ENCODE data around the gene VPS13A.

The VPS13A gene

GRCh38 chr9:77163884-77164283, 13.4 kb upstream of the VPS13A start:
- in situ Hi-C loops (cut with MboI; ENCODE audit: low pct_unique_long_range_greater_than_20kb, low sequenced_read_pairs, unreplicated experiment), result loop anchor here (25.0 kb wide), 1 partner anchor 323 kb away; no protein-coding TSS in a partner anchor
- no peak for DNase-seq (ENCODE audit: low spot score)
- TF ChIP-seq CTCF (IDR thresholded peaks at IDR 0.05; ENCODE audit: extremely low read depth, insufficient read depth, missing control alignments), result no peak

- no peak for TF ChIP-seq CTCF (IDR thresholded peaks at IDR 0.05; ENCODE audit: extremely low read depth, insufficient read depth, missing control alignments)
- in situ Hi-C loops (cut with MboI; ENCODE audit: low pct_unique_long_range_greater_than_20kb, low sequenced_read_pairs, unreplicated experiment), result loop anchor here (25.0 kb wide), 1 partner anchor 321 kb away; no protein-coding TSS in a partner anchor
- no peak for DNase-seq (ENCODE audit: low spot score)
These were observed 11.1 kb upstream of the VPS13A start for GRCh38 chr9:77166193-77166592.

- TF ChIP-seq CTCF (IDR thresholded peaks at IDR 0.05; ENCODE audit: extremely low read depth, insufficient read depth, missing control alignments), result no peak
- no peak for DNase-seq (ENCODE audit: low spot score)
- in situ Hi-C loops (cut with MboI; ENCODE audit: low pct_unique_long_range_greater_than_20kb, low sequenced_read_pairs, unreplicated experiment), result loop anchor here (25.0 kb wide), 1 partner anchor 316 kb away; no protein-coding TSS in a partner anchor
These were observed 6.2 kb upstream of the VPS13A start for GRCh38 chr9:77170991-77171699.

GRCh38 chr9:77175151-77175550, 2.2 kb upstream of the VPS13A start:
- in situ Hi-C loops (cut with MboI; ENCODE audit: low pct_unique_long_range_greater_than_20kb, low sequenced_read_pairs, unreplicated experiment), result no loop called here
- no peak for TF ChIP-seq CTCF (IDR thresholded peaks at IDR 0.05; ENCODE audit: extremely low read depth, insufficient read depth, missing control alignments)
- no peak for DNase-seq (ENCODE audit: low spot score)

- DNase-seq (ENCODE audit: low spot score), result no peak
- TF ChIP-seq CTCF (IDR thresholded peaks at IDR 0.05; ENCODE audit: extremely low read depth, insufficient read depth, missing control alignments), result no peak
- in situ Hi-C loops (cut with MboI; ENCODE audit: low pct_unique_long_range_greater_than_20kb, low sequenced_read_pairs, unreplicated experiment), result no loop called here
These were observed 1.2 kb upstream of the VPS13A start for GRCh38 chr9:77176106-77176505.

- no peak for DNase-seq (ENCODE audit: low spot score)
- in situ Hi-C loops (cut with MboI; ENCODE audit: low pct_unique_long_range_greater_than_20kb, low sequenced_read_pairs, unreplicated experiment), result no loop called here
- TF ChIP-seq CTCF (IDR thresholded peaks at IDR 0.05; ENCODE audit: extremely low read depth, insufficient read depth, missing control alignments), result no peak
These were observed 620 bp upstream of the VPS13A start for GRCh38 chr9:77176686-77177142.
